ENCODE data around the gene SERPINB6. TPM values are rescaled to one million over a fixed set of nuclear protein-coding genes. Genes with fewer than 3 reads are reported as not detected.

SERPINB6 gene
- total and polyA plus RNA-seq, 2 donors: 23.1 to 84.3 TPM

- peaks cover 0 to 7% of the 10 kb centered on the region in 2 donors for H3K4me1 ChIP-seq (ENCODE audit: control insufficient read depth in 2 of 2, insufficient read depth in 2 of 2, low read length in 2 of 2)
- no peaks in the 10 kb centered on the region for H3K36me3 ChIP-seq (ENCODE audit: control insufficient read depth in 2 of 2, insufficient read depth in 2 of 2, low read length in 1 of 2)
- H3K27ac ChIP-seq (ENCODE audit: low read depth in 1 of 2, low read length in 1 of 2): no peak overlapping the region
- H3K4me3 ChIP-seq (ENCODE audit: low read length in 2 of 2): no peak overlapping the region
- no peaks in the 10 kb centered on the region for H3K27me3 ChIP-seq (ENCODE audit: control insufficient read depth in 2 of 2, insufficient read depth in 1 of 2, low read length in 1 of 2)
- no peaks in the 10 kb centered on the region for H3K9me3 ChIP-seq (ENCODE audit: control insufficient read depth in 2 of 2, insufficient read depth in 1 of 2, low read length in 1 of 2)
- WGBS: 97% methylated on average over 9 of the region's 9 CpGs
- no peak for DNase-seq (ENCODE audit: low read depth in 6 of 9, low spot score in 9 of 9)
These were observed 12.6 kb downstream of the SERPINB6 start for GRCh38 chr6:2958776-2959175.

GRCh38 chr6:2958331-2958711 lies 13.0 kb downstream of the SERPINB6 start:
- peaks cover 0 to 7% of the 10 kb centered on the region in 2 donors for H3K4me1 ChIP-seq (ENCODE audit: control insufficient read depth in 2 of 2, insufficient read depth in 2 of 2, low read length in 2 of 2)

DNA sequence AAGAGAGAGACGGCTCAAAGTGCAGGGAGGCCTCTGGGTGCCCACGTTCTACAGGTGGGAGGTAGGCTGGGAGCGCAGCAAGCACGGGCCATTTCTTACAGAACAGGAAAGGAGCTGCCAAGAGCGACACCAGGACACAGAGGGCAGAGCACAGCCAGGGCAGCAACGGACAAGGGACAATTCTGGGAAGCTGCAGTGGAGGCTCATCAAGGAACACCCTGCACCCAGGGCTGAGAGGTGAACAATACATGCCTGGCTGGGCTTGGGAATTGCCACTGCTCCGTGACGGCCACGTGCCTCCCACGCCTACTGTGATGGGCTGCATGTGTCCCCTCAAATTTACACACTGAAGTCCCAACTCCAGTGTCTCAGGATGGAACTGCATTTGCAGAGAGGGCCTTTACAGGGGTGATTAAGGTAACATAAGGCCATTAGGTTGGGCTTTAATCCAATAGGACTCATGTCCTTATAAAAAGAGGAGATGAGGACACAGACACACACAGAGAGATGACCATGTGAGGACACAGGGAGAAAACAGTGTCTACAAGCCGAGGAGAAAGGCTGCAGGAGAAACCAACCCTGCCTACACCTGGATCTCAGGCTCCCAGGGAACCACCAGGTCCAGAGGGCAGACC lies 13.6 kb downstream of the SERPINB6 start:
- Histone ChIP-seq H3K9me3 (ENCODE audit: control insufficient read depth in 2 of 2, insufficient read depth in 1 of 2, low read length in 1 of 2) (no peaks in the 10 kb centered on the region), H3K36me3 (ENCODE audit: control insufficient read depth in 2 of 2, insufficient read depth in 2 of 2, low read length in 1 of 2) (no peaks in the 10 kb centered on the region), H3K27me3 (ENCODE audit: control insufficient read depth in 2 of 2, insufficient read depth in 1 of 2, low read length in 1 of 2) (no peaks in the 10 kb centered on the region), H3K4me3 (ENCODE audit: low read length in 2 of 2) (no peak overlapping the region), H3K4me1 (ENCODE audit: control insufficient read depth in 2 of 2, insufficient read depth in 2 of 2, low read length in 2 of 2) (peaks cover 0 to 10% of the 10 kb centered on the region in 2 donors), H3K27ac (ENCODE audit: low read depth in 1 of 2, low read length in 1 of 2) (no peak overlapping the region)
- 92% methylated on average over 11 of the region's 11 CpGs for WGBS
- DNase-seq (ENCODE audit: low read depth in 6 of 9, low spot score in 9 of 9): no peak

More at GRCh38 chr6:2958331-2958711, 13.0 kb downstream of the SERPINB6 start:
- Histone ChIP-seq H3K27ac (ENCODE audit: low read depth in 1 of 2, low read length in 1 of 2) (no peak overlapping the region), H3K9me3 (ENCODE audit: control insufficient read depth in 2 of 2, insufficient read depth in 1 of 2, low read length in 1 of 2) (no peaks in the 10 kb centered on the region), H3K4me3 (ENCODE audit: low read length in 2 of 2) (no peak overlapping the region), H3K27me3 (ENCODE audit: control insufficient read depth in 2 of 2, insufficient read depth in 1 of 2, low read length in 1 of 2) (no peaks in the 10 kb centered on the region), H3K36me3 (ENCODE audit: control insufficient read depth in 2 of 2, insufficient read depth in 2 of 2, low read length in 1 of 2) (no peaks in the 10 kb centered on the region)
- peak in 1 of 9 donors; percentile 37 for DNase-seq (ENCODE audit: low read depth in 6 of 9, low spot score in 9 of 9)
- 35% methylated on average over 18 of the region's 18 CpGs for WGBS

- H3K27ac ChIP-seq (ENCODE audit: low read depth in 1 of 2, low read length in 1 of 2): no peak overlapping the region
- H3K4me3 ChIP-seq (ENCODE audit: low read length in 2 of 2): no peak overlapping the region
- no peaks in the 10 kb centered on the region for H3K9me3 ChIP-seq (ENCODE audit: control insufficient read depth in 2 of 2, insufficient read depth in 1 of 2, low read length in 1 of 2)
- no peaks in the 10 kb centered on the region for H3K27me3 ChIP-seq (ENCODE audit: control insufficient read depth in 2 of 2, insufficient read depth in 1 of 2, low read length in 1 of 2)
- no peak for DNase-seq (ENCODE audit: low read depth in 6 of 9, low spot score in 9 of 9)
- H3K36me3 ChIP-seq (ENCODE audit: control insufficient read depth in 2 of 2, insufficient read depth in 2 of 2, low read length in 1 of 2): no peaks in the 10 kb centered on the region
- peaks cover 0 to 15% of the 10 kb centered on the region in 2 donors for H3K4me1 ChIP-seq (ENCODE audit: control insufficient read depth in 2 of 2, insufficient read depth in 2 of 2, low read length in 2 of 2)
- 98% methylated on average over 5 of the region's 5 CpGs for WGBS
These were observed 14.3 kb downstream of the SERPINB6 start for GRCh38 chr6:2956930-2957685.

DNA sequence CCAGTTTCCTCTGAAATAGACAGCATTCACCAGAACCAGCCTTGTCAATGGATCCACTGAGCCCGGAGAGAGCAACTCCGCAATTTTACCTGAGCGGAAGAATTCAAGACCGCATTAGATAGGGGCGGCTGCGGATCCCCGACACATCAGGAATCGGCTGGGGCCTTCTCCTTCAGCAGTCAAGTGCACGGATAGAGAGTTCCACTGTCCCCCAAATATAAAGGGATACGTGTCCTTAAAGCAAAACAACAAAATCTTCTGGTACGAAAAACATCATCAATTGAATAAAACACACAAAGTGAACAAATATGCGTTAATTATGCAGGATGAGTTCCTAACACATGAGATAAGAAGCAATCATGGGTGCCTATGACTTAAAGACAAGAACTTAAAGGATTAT lies 18.3 kb downstream of the SERPINB6 start:
- WGBS: 97% methylated on average over 12 of the region's 12 CpGs
- H3K9me3 ChIP-seq (ENCODE audit: control insufficient read depth in 2 of 2, insufficient read depth in 1 of 2, low read length in 1 of 2): no peaks in the 10 kb centered on the region
- H3K27ac ChIP-seq (ENCODE audit: low read depth in 1 of 2, low read length in 1 of 2): no peak overlapping the region
- no peaks in the 10 kb centered on the region for H3K36me3 ChIP-seq (ENCODE audit: control insufficient read depth in 2 of 2, insufficient read depth in 2 of 2, low read length in 1 of 2)
- H3K4me1 ChIP-seq (ENCODE audit: control insufficient read depth in 2 of 2, insufficient read depth in 2 of 2, low read length in 2 of 2): peaks cover 0 to 13% of the 10 kb centered on the region in 2 donors
- H3K27me3 ChIP-seq (ENCODE audit: control insufficient read depth in 2 of 2, insufficient read depth in 1 of 2, low read length in 1 of 2): no peaks in the 10 kb centered on the region
- H3K4me3 ChIP-seq (ENCODE audit: low read length in 2 of 2): no peak overlapping the region
- DNase-seq (ENCODE audit: low read depth in 6 of 9, low spot score in 9 of 9): no peak

- no peaks in the 10 kb centered on the region for H3K9me3 ChIP-seq (ENCODE audit: control insufficient read depth in 2 of 2, insufficient read depth in 1 of 2, low read length in 1 of 2)
- no peaks in the 10 kb centered on the region for H3K36me3 ChIP-seq (ENCODE audit: control insufficient read depth in 2 of 2, insufficient read depth in 2 of 2, low read length in 1 of 2)
- 59% methylated on average over 27 of the region's 27 CpGs for WGBS
- H3K4me3 ChIP-seq (ENCODE audit: low read length in 2 of 2): no peak overlapping the region
- no peak overlapping the region for H3K27ac ChIP-seq (ENCODE audit: low read depth in 1 of 2, low read length in 1 of 2)
- H3K4me1 ChIP-seq (ENCODE audit: control insufficient read depth in 2 of 2, insufficient read depth in 2 of 2, low read length in 2 of 2): peaks cover 0 to 10% of the 10 kb centered on the region in 2 donors
- peak in 3 of 9 donors; percentile 50 to 65 (median 54) for DNase-seq (ENCODE audit: low read depth in 6 of 9, low spot score in 9 of 9)
- no peaks in the 10 kb centered on the region for H3K27me3 ChIP-seq (ENCODE audit: control insufficient read depth in 2 of 2, insufficient read depth in 1 of 2, low read length in 1 of 2)
These were observed 18.7 kb downstream of the SERPINB6 start for GRCh38 chr6:2952557-2953095.

DNA sequence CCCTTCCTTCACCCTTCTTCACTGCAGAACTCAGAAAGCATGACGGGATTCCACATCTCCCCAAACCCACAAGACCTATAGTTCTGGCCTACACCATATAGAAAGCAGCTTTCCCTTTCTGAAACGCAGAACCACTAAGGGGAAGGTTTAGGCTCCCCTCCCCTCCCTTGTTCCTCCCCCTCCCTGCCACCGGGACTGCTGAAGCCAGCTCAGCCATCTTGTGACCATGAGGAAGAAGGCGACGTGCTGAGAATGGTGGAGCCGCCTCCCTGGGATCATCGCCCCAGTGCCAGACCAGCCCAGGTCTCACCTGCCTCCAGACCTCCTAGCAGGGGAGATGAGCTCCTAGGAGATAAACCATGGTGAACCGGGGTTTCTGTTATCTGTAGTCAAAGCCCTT lies 19.6 kb downstream of the SERPINB6 start:
- Histone ChIP-seq H3K36me3 (ENCODE audit: control insufficient read depth in 2 of 2, insufficient read depth in 2 of 2, low read length in 1 of 2) (no peaks in the 10 kb centered on the region), H3K9me3 (ENCODE audit: control insufficient read depth in 2 of 2, insufficient read depth in 1 of 2, low read length in 1 of 2) (no peaks in the 10 kb centered on the region)
- 76% methylated on average over 8 of the region's 8 CpGs for WGBS

DNA sequence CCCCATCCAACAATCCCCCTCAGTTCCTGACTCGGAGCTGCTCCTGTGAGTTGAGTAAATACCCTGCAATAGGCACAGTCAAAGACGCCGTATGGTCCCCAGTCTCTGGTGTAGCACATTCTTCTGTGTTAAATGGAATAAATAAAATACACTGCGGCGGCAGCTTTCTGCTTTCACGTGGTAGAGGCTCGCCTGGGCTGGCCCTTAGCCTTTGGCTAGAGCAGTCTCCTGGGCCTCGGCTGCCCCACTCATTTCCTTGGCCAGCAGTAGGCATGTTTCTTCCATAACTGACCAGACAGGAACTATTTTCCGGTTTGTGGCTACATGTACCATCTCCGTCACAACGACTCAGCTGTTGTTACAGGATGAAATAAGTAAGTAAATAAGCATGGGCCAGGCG lies 20.7 kb downstream of the SERPINB6 start:
- no peaks in the 10 kb centered on the region for H3K27me3 ChIP-seq (ENCODE audit: control insufficient read depth in 2 of 2, insufficient read depth in 1 of 2, low read length in 1 of 2)
- 94% methylated on average over 12 of the region's 12 CpGs for WGBS
- no peak for DNase-seq (ENCODE audit: low read depth in 6 of 9, low spot score in 9 of 9)
- H3K36me3 ChIP-seq (ENCODE audit: control insufficient read depth in 2 of 2, insufficient read depth in 2 of 2, low read length in 1 of 2): no peaks in the 10 kb centered on the region
- H3K27ac ChIP-seq (ENCODE audit: low read depth in 1 of 2, low read length in 1 of 2): no peak overlapping the region
- H3K4me3 ChIP-seq (ENCODE audit: low read length in 2 of 2): no peak overlapping the region
- peaks cover 0 to 12% of the 10 kb centered on the region in 2 donors for H3K4me1 ChIP-seq (ENCODE audit: control insufficient read depth in 2 of 2, insufficient read depth in 2 of 2, low read length in 2 of 2)
- H3K9me3 ChIP-seq (ENCODE audit: control insufficient read depth in 2 of 2, insufficient read depth in 1 of 2, low read length in 1 of 2): no peaks in the 10 kb centered on the region

More for the DNA sequence above, 19.6 kb downstream of the SERPINB6 start:
- peaks cover 0 to 12% of the 10 kb centered on the region in 2 donors for H3K4me1 ChIP-seq (ENCODE audit: control insufficient read depth in 2 of 2, insufficient read depth in 2 of 2, low read length in 2 of 2)
- H3K27me3 ChIP-seq (ENCODE audit: control insufficient read depth in 2 of 2, insufficient read depth in 1 of 2, low read length in 1 of 2): no peaks in the 10 kb centered on the region
- no peak overlapping the region for H3K4me3 ChIP-seq (ENCODE audit: low read length in 2 of 2)
- peak in 1 of 9 donors; percentile 43 for DNase-seq (ENCODE audit: low read depth in 6 of 9, low spot score in 9 of 9)
- H3K27ac ChIP-seq (ENCODE audit: low read depth in 1 of 2, low read length in 1 of 2): no peak overlapping the region

DNA sequence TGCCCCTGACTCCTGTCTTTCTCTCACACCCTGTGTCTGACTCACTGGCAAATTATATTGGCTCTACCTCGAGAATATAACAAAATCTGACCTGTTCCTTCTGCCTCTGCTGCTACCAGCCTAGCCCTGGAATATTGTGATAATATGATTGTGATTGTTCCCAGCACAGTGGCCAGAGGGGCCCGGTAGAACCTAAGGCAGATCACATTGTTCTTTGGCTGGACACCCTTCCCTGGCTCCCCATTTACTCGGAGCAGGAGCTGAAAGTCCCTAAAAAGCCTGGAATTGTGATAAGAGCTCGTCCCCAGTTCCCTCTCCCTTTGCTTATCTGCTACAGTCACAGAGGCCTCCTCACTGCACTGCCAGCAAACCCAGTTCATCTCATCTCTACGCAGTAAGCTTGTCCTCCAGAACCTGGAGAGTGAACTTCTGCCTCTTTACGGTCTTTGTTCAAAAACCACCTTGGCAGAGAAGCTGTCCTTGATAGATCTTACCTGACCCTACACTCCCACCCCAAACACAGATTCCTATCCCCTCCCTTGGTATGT lies 21.8 kb downstream of the SERPINB6 start:
- H3K4me3 ChIP-seq (ENCODE audit: low read length in 2 of 2): no peak overlapping the region
- no peak overlapping the region for H3K27ac ChIP-seq (ENCODE audit: low read depth in 1 of 2, low read length in 1 of 2)
- peaks cover 0 to 12% of the 10 kb centered on the region in 2 donors for H3K4me1 ChIP-seq (ENCODE audit: control insufficient read depth in 2 of 2, insufficient read depth in 2 of 2, low read length in 2 of 2)
- no peaks in the 10 kb centered on the region for H3K36me3 ChIP-seq (ENCODE audit: control insufficient read depth in 2 of 2, insufficient read depth in 2 of 2, low read length in 1 of 2)
- 98% methylated on average over 6 of the region's 6 CpGs for WGBS
- DNase-seq (ENCODE audit: low read depth in 6 of 9, low spot score in 9 of 9): no peak
- H3K27me3 ChIP-seq (ENCODE audit: control insufficient read depth in 2 of 2, insufficient read depth in 1 of 2, low read length in 1 of 2): no peaks in the 10 kb centered on the region
- H3K9me3 ChIP-seq (ENCODE audit: control insufficient read depth in 2 of 2, insufficient read depth in 1 of 2, low read length in 1 of 2): no peaks in the 10 kb centered on the region

Data from thymus (tissue), 11 donors.